ENCODE measurements around the gene SRI.
"Not testable (repeated sequence)": the region's sequence is repeated elsewhere in the genome, so short reads cannot be mapped to it uniquely, and the experiment has no call there.

Gene SRI

DNA sequence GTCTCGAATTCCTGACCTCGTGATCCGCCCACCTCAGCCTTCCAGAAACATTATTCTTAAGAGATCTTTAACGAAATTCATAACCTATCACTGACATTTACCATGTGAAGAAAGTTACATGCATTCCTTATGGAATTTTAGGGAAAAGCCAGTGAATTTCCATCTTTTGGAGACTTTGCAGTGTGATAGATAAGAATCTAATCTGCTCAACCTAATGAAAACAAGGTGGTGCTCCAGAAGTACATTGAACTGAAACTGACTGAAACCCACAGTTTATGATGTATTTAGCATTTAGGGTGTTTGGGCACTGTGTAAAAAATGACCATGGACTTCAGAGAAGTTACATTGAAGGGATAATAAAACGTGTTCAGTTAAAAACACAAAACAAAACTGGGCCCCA, 43.6 kb downstream of the SRI start:
- DNase-seq (ENCODE audit: low spot score) = no peak

DNA sequence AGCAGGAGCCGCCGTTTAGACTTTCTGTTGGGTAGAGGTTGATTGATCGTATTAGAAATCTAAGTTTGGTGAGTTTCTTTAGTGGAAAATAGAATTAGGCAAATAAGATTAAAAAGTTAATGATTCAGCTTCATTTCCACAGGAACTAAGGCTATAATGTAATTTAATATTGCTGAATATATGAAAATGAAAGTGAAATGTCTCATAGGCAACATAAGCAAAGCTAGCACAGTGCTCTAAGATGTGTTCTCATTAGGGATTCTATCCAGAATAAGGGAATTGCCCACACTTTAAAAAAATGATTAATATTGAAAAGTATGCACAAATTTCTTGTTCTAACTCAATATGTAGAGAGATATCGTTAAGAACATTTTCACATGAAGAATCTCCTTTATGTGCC, 47.0 kb downstream of the SRI start:
- no peak for DNase-seq (ENCODE audit: low spot score)

DNA sequence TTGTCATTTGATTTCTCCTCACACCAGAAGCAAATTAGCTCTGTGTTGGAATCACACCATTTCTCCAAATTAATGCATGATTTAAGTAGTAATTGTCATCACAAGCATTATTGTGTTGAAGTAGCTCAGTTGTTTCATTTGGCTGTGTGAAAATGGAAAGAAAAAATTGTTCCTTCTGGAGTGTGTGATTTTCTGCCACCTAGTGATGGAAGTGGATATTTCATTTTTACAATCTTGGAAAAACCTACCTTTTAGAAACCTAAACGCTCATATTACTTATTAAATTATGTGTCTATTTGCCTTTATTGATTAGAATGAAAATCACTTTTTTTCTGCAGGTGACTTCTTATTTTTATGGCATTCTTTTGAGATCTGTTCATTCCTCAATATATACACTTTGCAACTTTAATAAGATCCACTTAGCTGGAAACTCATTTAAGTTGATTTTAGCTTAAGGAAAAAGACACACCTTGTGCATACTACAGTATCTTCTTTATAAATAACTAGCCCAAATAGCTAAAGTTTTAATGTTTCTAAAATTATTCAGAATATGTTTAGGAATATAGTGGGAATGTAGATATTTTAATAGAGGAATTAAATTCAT, 50.0 kb downstream of the SRI start:
- peak; percentile 48 for DNase-seq (ENCODE audit: low spot score)

- no peak for DNase-seq (ENCODE audit: low spot score)
Measured at GRCh38 chr7:88167721-88168120, 52.1 kb downstream of the SRI start.

GRCh38 chr7:88167223-88167622, 52.6 kb downstream of the SRI start:
- no peak for DNase-seq (ENCODE audit: low spot score)

DNA sequence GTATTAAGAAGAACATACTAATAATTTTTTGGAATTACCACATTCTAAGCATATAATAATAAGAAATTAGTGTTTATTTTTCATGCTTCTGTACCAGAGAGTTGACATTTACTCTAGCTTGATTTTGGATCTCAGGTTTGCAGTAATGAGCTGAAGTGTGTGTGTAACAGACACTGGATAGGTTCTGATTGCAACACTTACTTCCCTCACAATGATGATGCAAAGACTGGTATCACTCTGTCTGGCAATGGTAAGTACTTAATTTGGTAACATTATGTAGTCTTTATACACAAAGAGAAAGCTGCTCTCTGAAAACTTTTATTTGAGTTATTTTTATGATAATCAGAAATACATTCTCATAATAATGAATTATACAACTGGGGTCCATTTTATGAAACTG, 54.1 kb downstream of the SRI start:
- DNase-seq (ENCODE audit: low spot score) = no peak

- not testable (repeated sequence) for DNase-seq (ENCODE audit: low spot score)
Measured at GRCh38 chr7:88159741-88160140, 60.1 kb downstream of the SRI start.

DNA sequence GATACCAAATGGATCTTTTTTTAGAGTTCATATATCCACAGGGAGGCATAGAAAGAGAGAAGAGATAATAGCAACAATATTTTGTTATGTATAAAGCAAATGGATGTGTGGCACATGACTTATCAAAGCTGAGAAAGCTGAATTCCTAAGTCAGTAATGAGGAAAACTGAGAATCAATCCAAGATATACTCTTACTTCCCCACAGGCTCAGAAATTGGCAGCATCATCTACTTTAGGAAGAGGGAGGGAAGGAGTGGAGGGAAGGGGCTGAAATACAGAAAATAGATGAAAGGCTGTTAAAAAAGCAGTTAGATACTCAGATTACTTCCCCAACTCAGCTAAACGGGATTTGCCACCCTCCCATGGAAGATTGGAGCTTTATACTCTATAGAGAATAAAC, 63.5 kb downstream of the SRI start:
- no peak for DNase-seq (ENCODE audit: low spot score)

DNA sequence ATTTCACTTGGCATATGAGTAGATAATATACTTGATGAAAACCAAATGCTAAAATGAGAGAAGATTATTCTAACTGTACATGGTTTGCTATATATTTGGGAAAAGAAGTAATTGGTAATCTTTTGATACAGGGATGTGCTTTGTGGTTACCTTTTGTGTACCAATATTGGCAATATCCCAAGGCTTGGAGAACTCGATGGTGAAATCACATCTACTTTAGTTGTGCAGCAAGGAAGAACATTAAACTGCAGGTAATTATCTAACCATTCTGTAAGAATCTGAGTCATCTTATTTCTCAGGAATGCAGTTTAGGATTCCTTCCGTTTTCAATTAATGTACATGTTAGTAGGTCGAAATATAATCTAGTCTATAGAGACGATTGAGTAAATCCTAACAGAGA, 64.1 kb downstream of the SRI start:
- DNase-seq (ENCODE audit: low spot score) = no peak

Data from LoVo (cell line).